K562 (cell line): ENCODE results near the gene PTGIS. TPM values are rescaled to one million over a fixed set of nuclear protein-coding genes. Genes with fewer than 3 reads are reported as not detected.

Experiments
- ATAC-seq: fragments of 200-7000 bp; cut with Tn5 transposase; 3 replicates; pipeline ENCODE4 v1.9.1; 2020; ENCODE audit warnings: moderate library complexity
- BruUV-seq: library from RNA; stranded (reverse); fragments of 400-500 nt; replicated peaks from 2 replicates; lab custom pipeline; 2021; lab: Mats Ljungman, UMichigan
- CTCF ChIA-PET: fragments of 300-600 bp; formaldehyde crosslinking; extraction: SDS; loops from one replicate; lab custom pipeline; 2021; ENCODE audit warnings: low intra/inter-chr PET ratio; lab: Yijun Ruan, JAX
- POLR2A ChIA-PET: fragments of 300-600, 350-650 bp; sonication (Branson Sonifier 250); formaldehyde crosslinking; extraction: SDS; loops from one replicate; lab custom pipeline; 2021; ENCODE audit warnings: antibody characterized with exemption, inconsistent platforms; lab: Yijun Ruan, JAX
- DNase-seq, 4 experiments: peaks; one replicate each; pipeline versions ENCODE4 v3.0.0 to v3.0.0-alpha.2; 2011 to 2018; ENCODE audit warnings: low spot score in 3 of 4, mixed read lengths in 3 of 4; ENCODE audit errors: extremely low read depth in 1 of 4
- FAIRE-seq: peaks from 2 replicates; lab custom pipeline; 2011; peaks lifted over from hg19 to GRCh38; lab: Jason Lieb, UNC
- H2AFZ ChIP-seq: 2 replicates; pipeline ENCODE4 v1.6.0; 2011; ENCODE audit warnings: low read depth, low read length, control low read depth, inconsistent platforms
- H3K27ac ChIP-seq: fragments of 200-600 bp; 3 replicates; pipeline ENCODE4 v1.8.0; 2011; ENCODE audit warnings: low read depth, mild to moderate bottlenecking, control low read depth, inconsistent platforms, low read length, moderate library complexity, mixed read lengths; ENCODE audit errors: extremely low read depth
- H3K27me3 ChIP-seq, 2 experiments: fragments of 300-600 bp in 1 of 2; 2 replicates in 1 of 2; 3 replicates in 1 of 2; pipeline versions ENCODE4 v1.6.0 to v1.8.0; 2011; ENCODE audit warnings: inconsistent platforms in 2 of 2, low read length in 2 of 2, mild to moderate bottlenecking in 1 of 2, mixed read lengths in 1 of 2, moderate library complexity in 1 of 2; ENCODE audit not compliant: control insufficient read depth in 2 of 2, insufficient read depth in 2 of 2
- H3K36me3 ChIP-seq: fragments of 300-600 bp; 3 replicates; pipeline ENCODE4 v1.8.0; 2011; ENCODE audit warnings: mild to moderate bottlenecking, low read length, inconsistent platforms; ENCODE audit not compliant: control insufficient read depth, insufficient read depth
- H3K4me1 ChIP-seq, 2 experiments: fragments of 200-600 bp in 1 of 2; replicated peaks in 1 of 2; 2 replicates in 1 of 2; 3 replicates in 1 of 2; pipeline versions ENCODE4 v1.5.1 to v1.8.0; 2011; ENCODE audit warnings: inconsistent platforms in 2 of 2, low read length in 2 of 2, mild to moderate bottlenecking in 1 of 2, mixed read lengths in 1 of 2, moderate library complexity in 1 of 2; ENCODE audit not compliant: control insufficient read depth in 2 of 2, insufficient read depth in 2 of 2
- H3K4me2 ChIP-seq: 2 replicates; pipeline ENCODE4 v1.6.1; 2011; ENCODE audit warnings: low read length, control low read depth, inconsistent platforms, mixed read lengths; ENCODE audit not compliant: insufficient read depth
- H3K4me3 ChIP-seq: fragments of 200-600 bp; sonication (generic), shearing (Covaris generic); 2 replicates; pipeline ENCODE4 v1.5.1; 2016; ENCODE audit warnings: control low read depth, inconsistent platforms
- H3K79me2 ChIP-seq: fragments of 200-600 bp; 3 replicates; pipeline ENCODE4 v1.8.0; 2011; ENCODE audit warnings: low read length, inconsistent platforms; ENCODE audit not compliant: control insufficient read depth, insufficient read depth
- H3K9ac ChIP-seq, 2 experiments: 2 replicates each; pipeline versions ENCODE4 v1.6.0 to v1.6.1; 2011; ENCODE audit warnings: low read depth in 2 of 2, low read length in 2 of 2, control low read depth in 1 of 2, inconsistent platforms in 1 of 2, mild to moderate bottlenecking in 1 of 2, mixed read lengths in 1 of 2; ENCODE audit not compliant: insufficient read depth in 1 of 2
- H3K9me1 ChIP-seq: one replicate; pipeline ENCODE4 v1.6.0; 2011; ENCODE audit warnings: inconsistent platforms, mild to moderate bottlenecking, low read length, moderate library complexity; ENCODE audit not compliant: control insufficient read depth, insufficient read depth
- H3K9me3 ChIP-seq: replicated peaks from 2 replicates; pipeline ENCODE4 v1.5.1; 2011; ENCODE audit warnings: low read depth, low read length, inconsistent platforms; ENCODE audit not compliant: control insufficient read depth, insufficient read depth
- H4K20me1 ChIP-seq: replicated peaks from 2 replicates; pipeline ENCODE4 v1.6.1; 2011; ENCODE audit warnings: low read length, inconsistent platforms, mixed read lengths; ENCODE audit not compliant: control insufficient read depth, insufficient read depth
- BRF1 ChIP-seq: IDR thresholded peaks from 3 replicates; pipeline ENCODE4 v1.6.1; 2011; ENCODE audit warnings: borderline replicate concordance, mild to moderate bottlenecking; ENCODE audit not compliant: insufficient read length; ENCODE audit errors: extremely low read depth
- CBFA2T3 ChIP-seq: fragments of 450-650 bp; IDR thresholded peaks from 2 replicates; pipeline ENCODE4 v1.6.1; 2017
- NFE2 ChIP-seq: IDR thresholded peaks from 2 replicates; pipeline ENCODE4 v1.6.1; 2014; ENCODE audit warnings: antibody characterized with exemption, low read depth
- TCF3 ChIP-seq: sonication (generic); formaldehyde crosslinking; IDR thresholded peaks from 2 replicates; pipeline ENCODE4 v1.4.0; 2020; ENCODE audit warnings: mild to moderate bottlenecking, missing genetic modification reagents
- WGBS: fragments of 100-300 bp; shearing (Covaris generic); methylation state at CpG from one replicate; pipeline ENCODE4 v1.1.6; 2016; ENCODE audit warnings: low coverage, mixed read lengths; ENCODE audit not compliant: insufficient coverage; ENCODE audit errors: missing lambda C conversion rate; 5-methylcytosine and 5-hydroxymethylcytosine counted together
- in situ Hi-C: fragments of 300-500 bp; cut with MboI; formaldehyde crosslinking; loops from 4 replicates; pipeline ENCODE4 v1.15.0; 2018; ENCODE audit warnings: inconsistent platforms, mixed read lengths
- intact Hi-C: fragments of 100-400 bp; cut with micrococcal nuclease; formaldehyde crosslinking; loops from 2 replicates; pipeline ENCODE4 v1.14.2; 2022
- polyA plus RNA-seq, 8 experiments: library from polyadenylated mRNA; depleted of rRNA in 4 of 8; stranded (reverse) in 5 of 8; unstranded in 3 of 8; fragments of >200 nt; fragmentation: Nextera tagmentation in 2 of 8; fragmentation: Illumina TruSeq in 1 of 8; extraction: Ambion mirVana in 2 of 8; extraction: Trizol in 1 of 8; gene quantifications; 2 replicates each; pipeline versions ENCODE4 v1.2.1 to v1.2.3, GENCODE V29; 2011 to 2014; ENCODE audit warnings: inconsistent platforms in 1 of 8, missing spikeins in 1 of 8
- total RNA-seq, 7 experiments: library from RNA; depleted of rRNA in 6 of 7; stranded (reverse); fragments of >200 nt in 6 of 7; fragmentation: Illumina TruSeq in 2 of 7; extraction: Trizol in 2 of 7; gene quantifications; 2 replicates each; pipeline versions ENCODE4 v1.2.1 to v1.2.3, GENCODE V29; 2011 to 2021; ENCODE audit warnings: low replicate concordance in 1 of 7
- TF ChIP-seq, protein P1 (sequence below): IDR thresholded peaks from 2 replicates; pipeline ENCODE4 v1.6.1; 2016; ENCODE audit warnings: missing genetic modification characterization, missing compliant biosample characterization

PTGIS gene
- total and polyA plus RNA-seq, 9 of the 15 experiments (the other 6 are each of a cell fraction or from before 2014, with no cell fraction given) = not detected

GRCh38 chr20:49575551-49576060 is 7.7 kb upstream of the PTGIS start:
- H3K36me3 ChIP-seq = no peaks in the 10 kb centered on the region
- H3K9me3 ChIP-seq = no peaks in the 10 kb centered on the region
- POLR2A ChIA-PET = no interaction called here
- H2AFZ ChIP-seq = no peak overlapping the region
- DNase-seq (no peak), ATAC-seq (no peak), FAIRE-seq (no peak)
- no peak overlapping the region for H3K4me2 ChIP-seq
- CTCF ChIA-PET = no interaction called here
- H3K9me1 ChIP-seq = no peaks in the 10 kb centered on the region
- H3K79me2 ChIP-seq = no peaks in the 10 kb centered on the region
- H3K4me3 ChIP-seq = no peak overlapping the region
- BruUV-seq = no TSS peak
- H3K27me3 ChIP-seq = peaks cover 38 to 61% of the 10 kb centered on the region in 2 experiments
- in situ Hi-C loops = no loop called here
- WGBS = 0% methylated on average over 5 of the region's 5 CpGs
- no peak overlapping the region for H3K27ac ChIP-seq
- no peaks in the 10 kb centered on the region for H3K4me1 ChIP-seq
- no peaks in the 10 kb centered on the region for H4K20me1 ChIP-seq
- no peak overlapping the region for H3K9ac ChIP-seq
- intact Hi-C loops = no loop called here
- TF ChIP-seq, protein P1, sequence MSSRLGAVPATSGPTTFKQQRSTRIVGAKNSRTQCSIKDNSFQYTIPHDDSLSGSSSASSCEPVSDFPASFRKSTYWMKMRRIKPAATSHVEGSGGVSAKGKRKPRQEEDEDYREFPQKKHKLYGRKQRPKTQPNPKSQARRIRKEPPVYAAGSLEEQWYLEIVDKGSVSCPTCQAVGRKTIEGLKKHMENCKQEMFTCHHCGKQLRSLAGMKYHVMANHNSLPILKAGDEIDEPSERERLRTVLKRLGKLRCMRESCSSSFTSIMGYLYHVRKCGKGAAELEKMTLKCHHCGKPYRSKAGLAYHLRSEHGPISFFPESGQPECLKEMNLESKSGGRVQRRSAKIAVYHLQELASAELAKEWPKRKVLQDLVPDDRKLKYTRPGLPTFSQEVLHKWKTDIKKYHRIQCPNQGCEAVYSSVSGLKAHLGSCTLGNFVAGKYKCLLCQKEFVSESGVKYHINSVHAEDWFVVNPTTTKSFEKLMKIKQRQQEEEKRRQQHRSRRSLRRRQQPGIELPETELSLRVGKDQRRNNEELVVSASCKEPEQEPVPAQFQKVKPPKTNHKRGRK (tag) = no peak

DNA sequence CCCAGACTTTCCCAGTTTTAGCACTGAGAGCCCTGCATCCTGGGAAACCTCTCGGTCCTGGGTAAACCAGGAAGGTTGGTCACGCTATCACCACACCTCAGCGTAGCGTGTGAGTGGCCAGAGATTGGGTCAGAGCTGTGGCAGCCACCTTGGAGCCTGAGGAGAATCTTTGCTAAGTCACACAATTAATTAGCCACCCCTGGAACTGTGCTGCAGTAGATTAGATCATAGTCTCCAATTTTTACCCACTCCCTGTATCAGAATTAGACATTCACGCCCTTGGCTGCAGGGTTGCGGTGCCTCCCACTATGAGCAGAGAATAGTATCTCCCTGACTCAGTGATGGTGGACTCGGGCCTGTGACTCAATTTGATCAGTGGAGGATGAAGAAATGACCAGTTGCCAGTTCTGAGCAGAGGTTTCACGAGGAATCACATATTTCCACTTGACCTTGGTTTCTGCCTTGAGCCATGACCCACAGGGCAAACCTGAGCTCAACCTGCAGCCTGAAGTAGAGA is 6.0 kb upstream of the PTGIS start:
- Histone ChIP-seq H3K4me3 (no peak overlapping the region), H3K9me3 (no peaks in the 10 kb centered on the region), H3K36me3 (no peaks in the 10 kb centered on the region), H3K27me3 (peaks cover 40 to 61% of the 10 kb centered on the region in 2 experiments), H3K9me1 (no peaks in the 10 kb centered on the region), H3K4me1 (no peaks in the 10 kb centered on the region), H3K27ac (no peak overlapping the region), H3K9ac (no peak overlapping the region), H2AFZ (no peak overlapping the region), H4K20me1 (peaks cover 10% of the 10 kb centered on the region; the same call in 1 of the 2 replicates), H3K4me2 (no peak overlapping the region), H3K79me2 (no peaks in the 10 kb centered on the region)
- BruUV-seq = no TSS peak
- DNase-seq = no peak
- in situ Hi-C loops = no loop called here
- CTCF ChIA-PET = no interaction called here
- TF ChIP-seq CBFA2T3 = peak; percentile 59
- TF ChIP-seq BRF1 = no peak
- peak; percentile 12; the same call in 1 of the 2 replicates for TF ChIP-seq TCF3 (CRISPR knock-in tag)
- 0 out of 2 replicates have a peak, but pooled peaks have one; percentile 23 for TF ChIP-seq NFE2
- POLR2A ChIA-PET = no interaction called here
- intact Hi-C loops = no loop called here
- WGBS = 3% methylated on average over 8 of the region's 8 CpGs
- no peak for FAIRE-seq
- no peak; the same call in 2 of the 3 replicates for ATAC-seq
